SK-N-SH treated with all-trans-retinoic acid at 6 μM for 48 hours (cell line): ENCODE results near the gene ABCF2.

Experiments
- ARNTL ChIP-seq: fragments of 450-650 bp; formaldehyde crosslinking; IDR thresholded peaks from 2 replicates; pipeline ENCODE4 v1.5.0; 2020; ENCODE audit warnings: low read depth, mild to moderate bottlenecking, moderate library complexity, borderline replicate concordance
- GLIS3 ChIP-seq: fragments of 250-450 bp; sonication (Bioruptor Pico); IDR thresholded peaks from 2 replicates; pipeline ENCODE4 v1.5.0; 2020; ENCODE audit warnings: mild to moderate bottlenecking, moderate library complexity
- TCF4 ChIP-seq: fragments of 250-450 bp; sonication (Bioruptor Pico); IDR thresholded peaks from 2 replicates; pipeline ENCODE4 v1.8.0; 2021; ENCODE audit warnings: mild to moderate bottlenecking, moderate library complexity, borderline replicate concordance
- ZFP3 ChIP-seq: fragments of 250-450 bp; sonication (Bioruptor Pico); IDR thresholded peaks from 2 replicates; pipeline ENCODE4 v1.5.0; 2020; ENCODE audit warnings: mild to moderate bottlenecking, moderate library complexity
- ZFP30 ChIP-seq: fragments of 450-650 bp; formaldehyde crosslinking; IDR thresholded peaks from 2 replicates; pipeline ENCODE4 v1.5.0; 2022; ENCODE audit warnings: mild to moderate bottlenecking, moderate library complexity
- ZNF70 ChIP-seq: fragments of 450-650 bp; formaldehyde crosslinking; IDR thresholded peaks from 2 replicates; pipeline ENCODE4 v1.5.0; 2020; ENCODE audit warnings: mild to moderate bottlenecking, moderate library complexity
- TF ChIP-seq, protein P1 (sequence below): fragments of 250-450 bp; sonication (Bioruptor Pico); IDR thresholded peaks from 2 replicates; pipeline ENCODE4 v1.8.0; 2020; ENCODE audit warnings: mild to moderate bottlenecking, moderate library complexity, borderline replicate concordance
- TF ChIP-seq, protein P2 (sequence below): fragments of 250-450 bp; sonication (Bioruptor Pico); IDR thresholded peaks from 2 replicates; pipeline ENCODE4 v1.5.1; 2020; ENCODE audit warnings: low read depth, mild to moderate bottlenecking, moderate library complexity
- TF ChIP-seq, protein P3 (sequence below): fragments of 250-450 bp; sonication (Bioruptor Pico); IDR thresholded peaks from 2 replicates; pipeline ENCODE4 v1.8.0; 2021; ENCODE audit warnings: low read depth, mild to moderate bottlenecking, moderate library complexity, borderline replicate concordance

DNA sequence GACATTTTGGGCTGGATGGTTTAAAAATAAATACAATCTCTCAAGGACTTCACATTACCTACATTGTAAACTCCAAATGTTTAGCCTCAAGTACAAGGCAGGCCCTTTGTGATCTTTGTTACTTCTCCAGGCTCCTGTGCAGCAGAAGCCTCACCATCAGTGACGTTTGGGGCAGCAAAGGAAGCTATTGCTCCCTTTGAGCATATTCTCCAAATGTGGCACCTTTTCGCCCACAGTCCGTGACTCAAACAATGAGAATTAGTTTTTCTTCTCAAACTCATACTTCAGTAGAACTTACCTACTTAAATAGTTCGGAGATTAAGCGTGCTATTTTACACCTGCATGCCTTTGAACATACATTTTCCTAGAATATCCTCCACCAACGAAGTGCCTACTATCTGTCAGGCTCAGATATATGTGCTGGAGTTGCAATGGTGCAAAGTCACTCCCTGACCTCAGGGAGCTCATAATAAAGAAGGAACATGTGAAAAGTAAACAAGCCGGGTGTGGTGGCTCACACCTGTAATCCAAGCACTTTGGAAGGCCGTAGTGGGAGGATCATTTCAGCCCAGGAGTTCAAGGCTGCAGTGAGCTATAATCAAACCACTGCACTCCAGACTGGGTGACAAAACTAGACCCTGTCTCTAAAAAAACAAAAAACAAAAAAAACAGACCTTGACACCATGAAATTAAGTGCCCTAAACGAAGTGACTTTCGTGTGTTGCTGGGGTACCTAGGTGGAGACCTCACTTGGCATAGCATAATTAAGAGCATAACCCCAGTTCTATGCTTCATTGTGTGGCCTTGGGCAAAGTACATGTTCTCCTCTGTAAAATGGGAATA is 1.2 kb upstream of the ABCF2 start:
- TF ChIP-seq, protein P1, sequence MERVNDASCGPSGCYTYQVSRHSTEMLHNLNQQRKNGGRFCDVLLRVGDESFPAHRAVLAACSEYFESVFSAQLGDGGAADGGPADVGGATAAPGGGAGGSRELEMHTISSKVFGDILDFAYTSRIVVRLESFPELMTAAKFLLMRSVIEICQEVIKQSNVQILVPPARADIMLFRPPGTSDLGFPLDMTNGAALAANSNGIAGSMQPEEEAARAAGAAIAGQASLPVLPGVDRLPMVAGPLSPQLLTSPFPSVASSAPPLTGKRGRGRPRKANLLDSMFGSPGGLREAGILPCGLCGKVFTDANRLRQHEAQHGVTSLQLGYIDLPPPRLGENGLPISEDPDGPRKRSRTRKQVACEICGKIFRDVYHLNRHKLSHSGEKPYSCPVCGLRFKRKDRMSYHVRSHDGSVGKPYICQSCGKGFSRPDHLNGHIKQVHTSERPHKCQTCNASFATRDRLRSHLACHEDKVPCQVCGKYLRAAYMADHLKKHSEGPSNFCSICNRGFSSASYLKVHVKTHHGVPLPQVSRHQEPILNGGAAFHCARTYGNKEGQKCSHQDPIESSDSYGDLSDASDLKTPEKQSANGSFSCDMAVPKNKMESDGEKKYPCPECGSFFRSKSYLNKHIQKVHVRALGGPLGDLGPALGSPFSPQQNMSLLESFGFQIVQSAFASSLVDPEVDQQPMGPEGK: no peak
- TF ChIP-seq ZFP3 (CRISPR knock-in tag) (no peak), GLIS3 (CRISPR knock-in tag) (no peak), TCF4 (CRISPR knock-in tag) (no peak), ZFP30 (CRISPR knock-in tag) (no peak), ZNF70 (CRISPR knock-in tag) (no peak), ARNTL (CRISPR knock-in tag) (no peak)
- TF ChIP-seq, protein P2, sequence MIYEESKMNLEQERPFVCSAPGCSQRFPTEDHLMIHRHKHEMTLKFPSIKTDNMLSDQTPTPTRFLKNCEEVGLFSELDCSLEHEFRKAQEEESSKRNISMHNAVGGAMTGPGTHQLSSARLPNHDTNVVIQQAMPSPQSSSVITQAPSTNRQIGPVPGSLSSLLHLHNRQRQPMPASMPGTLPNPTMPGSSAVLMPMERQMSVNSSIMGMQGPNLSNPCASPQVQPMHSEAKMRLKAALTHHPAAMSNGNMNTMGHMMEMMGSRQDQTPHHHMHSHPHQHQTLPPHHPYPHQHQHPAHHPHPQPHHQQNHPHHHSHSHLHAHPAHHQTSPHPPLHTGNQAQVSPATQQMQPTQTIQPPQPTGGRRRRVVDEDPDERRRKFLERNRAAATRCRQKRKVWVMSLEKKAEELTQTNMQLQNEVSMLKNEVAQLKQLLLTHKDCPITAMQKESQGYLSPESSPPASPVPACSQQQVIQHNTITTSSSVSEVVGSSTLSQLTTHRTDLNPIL (CRISPR knock-in tag): no peak
- TF ChIP-seq, protein P3, sequence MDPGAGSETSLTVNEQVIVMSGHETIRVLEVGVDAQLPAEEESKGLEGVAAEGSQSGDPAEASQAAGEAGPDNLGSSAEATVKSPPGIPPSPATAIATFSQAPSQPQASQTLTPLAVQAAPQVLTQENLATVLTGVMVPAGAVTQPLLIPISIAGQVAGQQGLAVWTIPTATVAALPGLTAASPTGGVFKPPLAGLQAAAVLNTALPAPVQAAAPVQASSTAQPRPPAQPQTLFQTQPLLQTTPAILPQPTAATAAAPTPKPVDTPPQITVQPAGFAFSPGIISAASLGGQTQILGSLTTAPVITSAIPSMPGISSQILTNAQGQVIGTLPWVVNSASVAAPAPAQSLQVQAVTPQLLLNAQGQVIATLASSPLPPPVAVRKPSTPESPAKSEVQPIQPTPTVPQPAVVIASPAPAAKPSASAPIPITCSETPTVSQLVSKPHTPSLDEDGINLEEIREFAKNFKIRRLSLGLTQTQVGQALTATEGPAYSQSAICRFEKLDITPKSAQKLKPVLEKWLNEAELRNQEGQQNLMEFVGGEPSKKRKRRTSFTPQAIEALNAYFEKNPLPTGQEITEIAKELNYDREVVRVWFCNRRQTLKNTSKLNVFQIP: no peak
